ENCODE results near the gene ST6GALNAC2. TPM values are rescaled to one million over a fixed set of nuclear protein-coding genes. Genes with fewer than 3 reads are reported as not detected.
A peak's percentile ranks its signal among the peaks of the same experiment; 100 is the strongest.
"Not testable (repeated sequence)": the region's sequence is repeated elsewhere in the genome, so short reads cannot be mapped to it uniquely, and the experiment has no call there.

ST6GALNAC2 gene
- total RNA-seq, 6 experiments from 2014 or later, result 0.81 to 5.0 (median 2.3) TPM

DNA sequence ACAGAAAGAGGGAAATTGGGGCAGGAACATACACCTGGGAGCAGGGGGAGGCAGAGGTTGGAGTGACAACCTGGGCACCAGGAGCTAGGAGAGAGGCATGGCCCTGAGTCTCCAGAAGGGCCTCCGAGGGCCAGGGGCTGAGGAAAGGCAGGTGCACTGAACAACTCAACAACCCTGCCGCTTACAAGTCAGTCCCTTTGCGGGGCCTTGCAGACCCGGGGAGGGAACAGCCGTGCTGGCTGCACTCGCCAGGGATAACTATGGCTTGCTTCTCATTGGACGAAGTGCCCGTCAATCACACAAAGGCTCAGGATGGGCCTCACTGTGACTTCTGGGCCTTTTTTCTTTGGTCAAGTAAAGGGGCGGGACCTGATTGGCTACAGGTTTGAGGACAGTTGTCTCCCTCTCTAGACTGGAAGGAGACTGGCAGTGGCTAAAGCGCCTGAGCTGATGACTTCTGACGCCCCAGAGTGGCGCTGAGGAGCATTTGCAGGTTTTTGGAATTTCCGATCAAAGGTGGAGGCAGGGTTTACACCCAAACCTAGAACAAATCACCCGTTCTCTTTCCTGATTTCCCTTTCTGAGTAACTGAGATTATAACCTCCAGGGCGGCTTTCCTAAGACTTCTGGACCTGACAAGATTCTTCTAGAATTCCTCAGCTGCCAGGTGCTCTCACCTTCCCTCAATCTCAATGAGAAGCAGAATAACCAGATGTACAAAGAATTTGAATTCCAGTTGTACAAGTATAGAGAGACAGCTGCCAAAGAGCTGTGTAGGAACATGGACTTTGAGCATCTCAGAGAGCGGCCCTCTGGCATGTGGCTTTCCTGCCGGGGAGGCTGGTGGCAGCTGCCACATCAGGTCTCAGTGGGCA is 27.6 kb upstream of the ST6GALNAC2 start:
- WGBS (ENCODE audit: insufficient coverage, low coverage, low lambda C conversion rate, missing lambda C conversion rate), result 38% methylated on average over 5 of the region's 17 CpGs
- intact Hi-C loops (cut with DNase I), result no loop called here

DNA sequence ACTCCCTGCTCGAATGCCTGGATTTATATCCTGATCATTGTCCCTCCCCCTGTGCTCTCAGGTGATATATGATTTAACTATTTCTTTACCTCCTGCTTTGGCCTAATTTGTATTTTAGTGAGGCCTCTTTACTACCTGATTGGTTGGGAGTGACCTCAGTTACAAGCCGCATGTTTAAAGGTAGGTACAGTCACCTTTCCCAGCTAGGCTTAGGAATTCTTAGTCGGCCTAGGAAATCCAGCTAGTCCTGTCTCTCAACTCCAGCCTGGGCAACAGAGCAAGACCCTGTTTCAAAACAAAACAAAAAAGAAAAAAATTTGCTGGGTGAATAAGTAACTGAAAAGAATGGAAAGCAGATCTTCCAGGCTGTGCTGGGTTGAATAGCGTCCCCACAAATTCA is 26.8 kb upstream of the ST6GALNAC2 start:
- peak in 1 of 3 donors; percentile 3 for DNase-seq
- H3K36me3 ChIP-seq, result no peaks in the 10 kb centered on the region
- no peaks in the 10 kb centered on the region for H3K9me3 ChIP-seq
- H3K27ac ChIP-seq, result no peak overlapping the region
- H3K4me3 ChIP-seq, result no peak overlapping the region
- TF ChIP-seq POLR2A (IDR thresholded peaks at IDR 0.05), result no peak
- TF ChIP-seq, protein P1, sequence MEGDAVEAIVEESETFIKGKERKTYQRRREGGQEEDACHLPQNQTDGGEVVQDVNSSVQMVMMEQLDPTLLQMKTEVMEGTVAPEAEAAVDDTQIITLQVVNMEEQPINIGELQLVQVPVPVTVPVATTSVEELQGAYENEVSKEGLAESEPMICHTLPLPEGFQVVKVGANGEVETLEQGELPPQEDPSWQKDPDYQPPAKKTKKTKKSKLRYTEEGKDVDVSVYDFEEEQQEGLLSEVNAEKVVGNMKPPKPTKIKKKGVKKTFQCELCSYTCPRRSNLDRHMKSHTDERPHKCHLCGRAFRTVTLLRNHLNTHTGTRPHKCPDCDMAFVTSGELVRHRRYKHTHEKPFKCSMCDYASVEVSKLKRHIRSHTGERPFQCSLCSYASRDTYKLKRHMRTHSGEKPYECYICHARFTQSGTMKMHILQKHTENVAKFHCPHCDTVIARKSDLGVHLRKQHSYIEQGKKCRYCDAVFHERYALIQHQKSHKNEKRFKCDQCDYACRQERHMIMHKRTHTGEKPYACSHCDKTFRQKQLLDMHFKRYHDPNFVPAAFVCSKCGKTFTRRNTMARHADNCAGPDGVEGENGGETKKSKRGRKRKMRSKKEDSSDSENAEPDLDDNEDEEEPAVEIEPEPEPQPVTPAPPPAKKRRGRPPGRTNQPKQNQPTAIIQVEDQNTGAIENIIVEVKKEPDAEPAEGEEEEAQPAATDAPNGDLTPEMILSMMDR (IDR thresholded peaks at IDR 0.05), result no peak
- WGBS (ENCODE audit: insufficient coverage, low coverage, low lambda C conversion rate, missing lambda C conversion rate), result 70% methylated on average over 3 of the region's 4 CpGs
- no peak for ATAC-seq
- H3K4me1 ChIP-seq, result peaks cover 0 to 9% (median 4%) of the 10 kb centered on the region in 4 donors
- no peaks in the 10 kb centered on the region for H3K27me3 ChIP-seq
- intact Hi-C loops (cut with DNase I), result no loop called here

More for the DNA sequence above, 27.6 kb upstream of the ST6GALNAC2 start:
- Histone ChIP-seq H3K4me1 (peaks cover 0 to 9% (median 4%) of the 10 kb centered on the region in 4 donors), H3K36me3 (no peaks in the 10 kb centered on the region), H3K4me3 (no peak overlapping the region), H3K9me3 (no peaks in the 10 kb centered on the region), H3K27me3 (no peaks in the 10 kb centered on the region), H3K27ac (no peak overlapping the region)
- TF ChIP-seq, protein P1 (IDR thresholded peaks at IDR 0.05), result no peak
- no peak for TF ChIP-seq POLR2A (IDR thresholded peaks at IDR 0.05)
- ATAC-seq (peak; percentile 91 to 95 (median 94)), DNase-seq (peak in 2 of 3 donors; percentile 42 to 70)

DNA sequence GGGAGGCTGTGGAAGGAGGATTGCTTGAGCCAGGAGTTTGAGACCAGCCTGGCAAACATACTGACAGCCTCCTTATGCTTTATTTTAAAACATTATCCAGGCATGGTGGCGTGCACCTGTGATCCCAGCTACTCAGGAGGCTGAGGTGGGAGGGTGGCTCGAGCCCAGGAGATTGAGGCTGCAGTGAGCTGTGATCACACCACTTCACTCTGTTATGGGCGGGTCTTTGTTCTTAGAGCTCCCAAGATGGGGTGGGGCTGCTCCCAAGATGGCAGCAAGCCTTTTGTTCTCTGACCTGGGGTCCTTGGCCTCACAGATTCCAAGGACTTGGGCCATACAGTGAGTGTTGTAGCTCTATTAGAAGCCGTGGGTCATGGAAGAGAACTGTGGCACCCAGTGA is 26.1 kb upstream of the ST6GALNAC2 start:
- no peak for TF ChIP-seq POLR2A (IDR thresholded peaks at IDR 0.05)
- TF ChIP-seq, protein P1 (IDR thresholded peaks at IDR 0.05), result no peak
- WGBS (ENCODE audit: insufficient coverage, low coverage, low lambda C conversion rate, missing lambda C conversion rate), result 83% methylated on average over 1 of the region's 4 CpGs
- ATAC-seq (no peak), DNase-seq (peak in 1 of 3 donors; percentile 17)
- no peaks in the 10 kb centered on the region for H3K27me3 ChIP-seq
- H3K4me1 ChIP-seq, result peaks cover 0 to 9% (median 4%) of the 10 kb centered on the region in 4 donors
- no peaks in the 10 kb centered on the region for H3K9me3 ChIP-seq
- intact Hi-C loops (cut with DNase I), result no loop called here
- no peaks in the 10 kb centered on the region for H3K36me3 ChIP-seq
- H3K27ac ChIP-seq, result no peak overlapping the region
- H3K4me3 ChIP-seq, result no peak overlapping the region

DNA sequence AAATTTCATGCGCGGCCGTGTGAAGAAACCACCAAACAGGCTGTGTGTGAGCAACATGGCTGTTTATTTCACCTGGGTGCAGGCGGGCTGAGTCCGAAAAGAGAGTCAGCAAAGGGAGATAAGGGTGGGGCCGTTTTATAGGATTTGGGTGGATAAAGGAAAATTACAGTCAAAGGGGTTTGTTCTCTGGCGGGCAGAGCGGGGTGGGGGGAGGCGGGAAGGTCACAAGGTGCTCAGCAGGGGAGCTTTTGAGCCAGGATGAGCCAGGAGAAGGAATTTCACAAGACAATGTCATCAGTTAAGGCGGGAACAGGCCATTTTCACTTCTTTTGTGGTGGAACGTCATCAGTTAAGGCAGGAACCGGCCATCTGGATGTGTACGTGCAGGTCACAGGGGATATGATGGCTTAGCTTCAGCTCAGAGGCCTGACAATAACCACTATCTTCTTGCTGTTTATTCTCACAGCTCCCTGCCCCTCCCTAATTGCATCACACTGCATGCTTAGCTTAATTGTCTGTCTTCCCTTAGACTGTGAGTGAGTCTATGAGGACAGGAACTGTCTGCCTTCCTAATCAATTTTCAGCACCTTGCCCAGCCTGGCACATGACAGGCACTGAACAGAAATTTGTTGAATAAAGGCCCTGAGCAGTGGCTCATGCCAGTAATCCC is 25.6 kb upstream of the ST6GALNAC2 start:
- H3K27me3 ChIP-seq; H3K4me1 ChIP-seq; H3K27ac ChIP-seq; H3K4me3 ChIP-seq; H3K36me3 ChIP-seq; ATAC-seq; intact Hi-C loops (cut with DNase I); H3K9me3 ChIP-seq: not testable (repeated sequence)
- 48% methylated on average over 6 of the region's 13 CpGs for WGBS (ENCODE audit: insufficient coverage, low coverage, low lambda C conversion rate, missing lambda C conversion rate)
- DNase-seq, result peak in 1 of 3 donors; percentile 10

DNA sequence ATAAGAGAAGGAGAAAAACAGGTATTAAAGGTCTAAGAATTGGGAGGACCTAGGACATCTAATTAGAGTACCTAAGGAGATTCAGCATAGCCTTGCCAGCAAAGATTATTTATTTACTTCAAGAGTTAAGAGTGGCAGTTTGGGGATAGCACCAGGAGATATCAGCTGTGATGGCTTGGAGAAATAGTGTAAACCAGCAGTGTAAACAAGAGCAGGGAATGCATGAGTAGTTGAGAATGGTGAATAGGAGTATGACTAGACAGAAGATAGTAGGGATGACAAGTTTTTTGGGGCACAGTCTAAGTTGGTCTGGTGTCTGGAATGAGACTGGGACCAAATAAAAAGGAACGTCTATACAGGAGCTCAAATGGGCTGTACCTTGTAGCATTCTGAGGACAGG is 21.0 kb upstream of the ST6GALNAC2 start:
- DNase-seq; H3K27me3 ChIP-seq; H3K4me3 ChIP-seq; H3K9me3 ChIP-seq; H3K27ac ChIP-seq; ATAC-seq; intact Hi-C loops (cut with DNase I); H3K4me1 ChIP-seq; H3K36me3 ChIP-seq: not testable (repeated sequence)
- WGBS (ENCODE audit: insufficient coverage, low coverage, low lambda C conversion rate, missing lambda C conversion rate), result 64% methylated on average over 1 of the region's 1 CpG
